Activated T-cell treated with anti-CD3 and anti-CD28 coated beads, Interleukin-2, amount 50 U/mL, for 48 hours (primary cell): ENCODE results near the gene MRPL54.
"Not testable (repeated sequence)": the region's sequence is repeated elsewhere in the genome, so short reads cannot be mapped to it uniquely, and the experiment has no call there.

Experiments
- DNase-seq, 2 experiments: peaks; one replicate each; pipeline ENCODE4 v3.0.0-alpha.2; 2020

Gene MRPL54

GRCh38 chr19:3813473-3814392, 51.3 kb downstream of the MRPL54 start:
- peak; percentile 37 to 43 for DNase-seq

GRCh38 chr19:3814648-3815047, 52.2 kb downstream of the MRPL54 start:
- DNase-seq: no peak

DNA sequence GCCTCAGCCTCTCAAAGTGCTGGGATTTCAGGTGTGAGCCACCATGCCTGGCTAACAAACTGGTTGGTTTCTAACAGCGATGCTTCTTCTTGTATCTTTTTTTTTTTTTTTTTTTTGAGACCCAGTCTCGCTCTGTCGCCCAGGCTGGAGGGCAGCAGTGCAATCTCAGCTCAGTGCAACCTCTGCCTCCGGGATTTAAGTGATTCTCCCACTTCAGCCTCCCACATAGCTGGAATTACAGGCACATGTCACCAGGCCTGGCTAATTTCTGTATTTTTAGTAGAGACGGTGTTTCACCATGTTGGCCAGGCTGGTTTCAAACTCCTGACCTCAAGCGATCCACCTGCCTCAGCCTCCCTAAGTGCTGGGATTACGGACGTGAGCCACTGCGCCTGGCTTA, 53.7 kb downstream of the MRPL54 start:
- not testable (repeated sequence) for DNase-seq

- no peak for DNase-seq
Measured at GRCh38 chr19:3816566-3817218, 54.2 kb downstream of the MRPL54 start.
